ENCODE results near the gene MIA2. TPM values are rescaled to one million over a fixed set of nuclear protein-coding genes. Genes with fewer than 3 reads are reported as not detected.
A peak's percentile ranks its signal among the peaks of the same experiment; 100 is the strongest.
"Not testable (repeated sequence)": the region's sequence is repeated elsewhere in the genome, so short reads cannot be mapped to it uniquely, and the experiment has no call there.

Gene MIA2
- total and polyA plus RNA-seq, 7 donors: 10.6 to 29.1 (median 18.3) TPM

DNA sequence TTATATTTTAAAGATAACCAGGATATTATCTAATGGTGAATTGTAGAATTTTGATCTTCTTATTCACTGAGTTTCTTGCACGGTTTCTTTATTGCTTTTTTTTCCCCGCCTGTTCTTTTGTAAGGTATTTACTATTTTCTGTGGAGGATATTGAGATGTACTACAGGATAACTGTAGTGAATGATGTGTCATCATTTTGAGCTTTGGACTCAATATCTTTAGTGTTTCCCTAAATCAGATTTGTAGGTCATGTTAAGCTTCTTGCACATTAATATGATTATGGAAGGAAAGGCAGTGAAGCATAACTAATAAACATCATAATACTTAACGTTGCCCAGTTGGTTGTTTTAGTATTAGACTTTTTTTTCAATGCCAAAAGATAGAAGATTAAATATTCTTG is 117.2 kb downstream of the MIA2 start:
- peaks cover 4 to 46% of the 10 kb centered on the region in 2 donors for H3K36me3 ChIP-seq (ENCODE audit: insufficient read depth in 1 of 2, low read depth in 1 of 2)
- ATAC-seq: no peak
- 77 to 92% (median 83%) methylated on average over 3 of the region's 3 CpGs for WGBS, 3 donors

DNA sequence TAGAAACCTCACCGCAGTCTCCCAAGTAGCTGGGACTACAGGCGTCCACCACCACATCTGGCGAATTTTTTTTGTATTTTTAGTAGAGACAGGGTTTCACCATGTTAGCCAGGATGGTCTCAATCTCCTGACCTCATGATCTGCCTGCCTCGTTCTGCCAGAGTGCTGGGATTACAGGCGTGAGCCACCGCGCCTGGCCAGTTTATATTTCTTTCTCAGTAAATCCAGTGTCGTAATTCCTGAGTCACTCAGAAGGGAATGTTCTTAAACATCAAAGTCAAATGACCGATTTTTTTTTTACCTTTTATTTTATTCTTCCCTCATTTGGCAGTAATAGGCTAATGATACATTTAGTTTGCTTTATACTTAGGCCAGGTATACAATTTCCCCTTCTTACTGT is 118.0 kb downstream of the MIA2 start:
- ATAC-seq (no peak), DNase-seq (no peak)
- WGBS, 3 donors: 76 to 93% (median 89%) methylated on average over 9 of the region's 9 CpGs
- no peak overlapping the region for H3K4me3 ChIP-seq
- peaks cover 4 to 38% of the 10 kb centered on the region in 2 donors for H3K36me3 ChIP-seq (ENCODE audit: insufficient read depth in 1 of 2, low read depth in 1 of 2)
- H3K9me3 ChIP-seq: peaks cover 6% of the 10 kb centered on the region
- TF ChIP-seq, protein P1, sequence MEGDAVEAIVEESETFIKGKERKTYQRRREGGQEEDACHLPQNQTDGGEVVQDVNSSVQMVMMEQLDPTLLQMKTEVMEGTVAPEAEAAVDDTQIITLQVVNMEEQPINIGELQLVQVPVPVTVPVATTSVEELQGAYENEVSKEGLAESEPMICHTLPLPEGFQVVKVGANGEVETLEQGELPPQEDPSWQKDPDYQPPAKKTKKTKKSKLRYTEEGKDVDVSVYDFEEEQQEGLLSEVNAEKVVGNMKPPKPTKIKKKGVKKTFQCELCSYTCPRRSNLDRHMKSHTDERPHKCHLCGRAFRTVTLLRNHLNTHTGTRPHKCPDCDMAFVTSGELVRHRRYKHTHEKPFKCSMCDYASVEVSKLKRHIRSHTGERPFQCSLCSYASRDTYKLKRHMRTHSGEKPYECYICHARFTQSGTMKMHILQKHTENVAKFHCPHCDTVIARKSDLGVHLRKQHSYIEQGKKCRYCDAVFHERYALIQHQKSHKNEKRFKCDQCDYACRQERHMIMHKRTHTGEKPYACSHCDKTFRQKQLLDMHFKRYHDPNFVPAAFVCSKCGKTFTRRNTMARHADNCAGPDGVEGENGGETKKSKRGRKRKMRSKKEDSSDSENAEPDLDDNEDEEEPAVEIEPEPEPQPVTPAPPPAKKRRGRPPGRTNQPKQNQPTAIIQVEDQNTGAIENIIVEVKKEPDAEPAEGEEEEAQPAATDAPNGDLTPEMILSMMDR (IDR thresholded peaks at IDR 0.05): no peak
- no peaks in the 10 kb centered on the region for H3K27me3 ChIP-seq (ENCODE audit: insufficient read depth in 3 of 3, low read length in 2 of 3)
- no peaks in the 10 kb centered on the region for H3K4me1 ChIP-seq
- no peak overlapping the region for H3K27ac ChIP-seq
- intact Hi-C loops (cut with DNase I): no loop called here

More for the DNA sequence above, 117.2 kb downstream of the MIA2 start:
- H3K9me3 ChIP-seq: peaks cover 6% of the 10 kb centered on the region
- no peak overlapping the region for H3K27ac ChIP-seq
- intact Hi-C loops (cut with DNase I): no loop called here
- no peak for DNase-seq
- TF ChIP-seq, protein P1 (IDR thresholded peaks at IDR 0.05): no peak
- no peak overlapping the region for H3K4me3 ChIP-seq
- no peaks in the 10 kb centered on the region for H3K27me3 ChIP-seq (ENCODE audit: insufficient read depth in 3 of 3, low read length in 2 of 3)
- H3K4me1 ChIP-seq: no peaks in the 10 kb centered on the region

DNA sequence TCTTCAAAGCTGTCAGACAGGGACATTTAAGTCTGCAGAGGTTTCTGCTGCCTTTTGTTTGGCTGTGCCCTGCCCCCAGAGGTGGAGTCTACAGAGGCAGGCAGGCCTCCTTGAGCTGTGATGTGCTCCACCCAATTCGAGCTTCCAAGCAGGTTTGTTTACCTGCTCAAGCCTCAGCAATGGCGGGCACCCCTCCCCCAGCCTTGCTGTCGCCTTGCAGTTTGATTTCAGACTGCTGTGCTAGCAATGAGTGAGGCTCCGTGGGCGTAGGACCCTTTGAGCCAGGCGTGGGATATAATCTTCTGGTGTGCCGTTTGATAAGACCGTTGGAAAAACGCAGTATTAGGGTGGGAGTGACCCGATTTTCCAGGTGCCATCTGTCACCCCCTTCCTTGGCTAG is 125.4 kb downstream of the MIA2 start:
- H3K27ac ChIP-seq; H3K4me1 ChIP-seq; H3K4me3 ChIP-seq; intact Hi-C loops (cut with DNase I); DNase-seq; ATAC-seq; H3K36me3 ChIP-seq (ENCODE audit: insufficient read depth in 1 of 2, low read depth in 1 of 2); H3K27me3 ChIP-seq (ENCODE audit: insufficient read depth in 3 of 3, low read length in 2 of 3): not testable (repeated sequence)
- peaks cover 12% of the 10 kb centered on the region for H3K9me3 ChIP-seq
- 91 to 96% (median 95%) methylated on average over 10 of the region's 10 CpGs for WGBS, 3 donors

DNA sequence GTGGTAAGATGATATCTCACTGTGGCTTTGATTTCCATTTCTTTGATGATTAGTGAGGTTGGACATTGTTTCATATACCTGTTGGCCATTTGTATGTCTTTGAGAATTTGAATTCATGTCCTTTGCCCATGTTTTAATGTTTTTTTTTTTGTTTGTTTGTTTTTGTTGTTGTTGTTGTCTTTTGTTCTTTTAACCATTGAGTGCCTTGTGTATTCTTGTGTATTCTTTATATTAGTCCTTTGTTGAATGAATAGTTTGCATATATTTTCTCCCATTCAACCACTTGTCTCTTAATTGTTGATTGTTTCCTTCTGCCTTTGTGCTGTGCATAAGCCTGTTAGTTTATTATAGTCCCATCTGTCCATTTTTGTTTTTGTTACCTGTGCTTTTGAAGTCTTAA is 126.6 kb downstream of the MIA2 start:
- DNase-seq (no peak), ATAC-seq (no peak)
- intact Hi-C loops (cut with DNase I): loop anchor here (10.0 kb wide), 3 partner anchors 126 to 256 kb away; partner anchors contain the start of genes MIA2 (in 1 of the 2) and SEC23A (in 1 of the 2)
- H3K27ac ChIP-seq: no peak overlapping the region
- H3K36me3 ChIP-seq (ENCODE audit: insufficient read depth in 1 of 2, low read depth in 1 of 2): no peaks in the 10 kb centered on the region
- H3K4me1 ChIP-seq: no peaks in the 10 kb centered on the region
- H3K27me3 ChIP-seq (ENCODE audit: insufficient read depth in 3 of 3, low read length in 2 of 3): no peaks in the 10 kb centered on the region
- no peak overlapping the region for H3K4me3 ChIP-seq
- peaks cover 24% of the 10 kb centered on the region for H3K9me3 ChIP-seq
- TF ChIP-seq, protein P1 (IDR thresholded peaks at IDR 0.05): no peak

DNA sequence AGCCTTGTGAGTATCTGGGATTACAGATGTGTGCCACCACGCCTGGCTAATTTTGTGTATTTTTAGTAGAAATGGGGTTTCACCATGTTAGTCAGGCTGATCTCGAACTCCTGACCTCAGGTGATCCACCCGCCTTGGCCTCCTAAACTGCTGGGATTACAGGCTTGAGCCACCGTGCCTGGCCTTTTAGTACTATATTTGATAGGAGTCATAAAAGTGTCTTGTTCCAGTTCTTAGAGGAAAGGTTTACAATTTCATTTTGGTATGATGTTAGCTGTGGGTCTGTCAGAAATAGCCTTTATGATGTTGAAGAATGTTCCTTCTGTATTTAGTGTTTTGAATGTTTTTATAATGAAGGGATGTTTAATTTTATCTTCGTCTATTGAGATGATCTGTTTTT is 127.8 kb downstream of the MIA2 start:
- peak in 3 of 4 donors; percentile 52 to 94 (median 69) for ATAC-seq
- peaks cover 27% of the 10 kb centered on the region for H3K9me3 ChIP-seq
- H3K4me1 ChIP-seq; H3K36me3 ChIP-seq (ENCODE audit: insufficient read depth in 1 of 2, low read depth in 1 of 2); H3K4me3 ChIP-seq; H3K27me3 ChIP-seq (ENCODE audit: insufficient read depth in 3 of 3, low read length in 2 of 3): not testable (repeated sequence)
- intact Hi-C loops (cut with DNase I): loop anchor here (10.0 kb wide), 3 partner anchors 127 to 257 kb away; partner anchors contain the start of genes MIA2 (in 1 of the 2) and SEC23A (in 1 of the 2)
- DNase-seq: peak in 1 of 2 donors; percentile 61
- 45 to 59% (median 46%) methylated on average over 5 of the region's 5 CpGs for WGBS, 3 donors
- peak overlapping the region; percentile 27 for H3K27ac ChIP-seq

DNA sequence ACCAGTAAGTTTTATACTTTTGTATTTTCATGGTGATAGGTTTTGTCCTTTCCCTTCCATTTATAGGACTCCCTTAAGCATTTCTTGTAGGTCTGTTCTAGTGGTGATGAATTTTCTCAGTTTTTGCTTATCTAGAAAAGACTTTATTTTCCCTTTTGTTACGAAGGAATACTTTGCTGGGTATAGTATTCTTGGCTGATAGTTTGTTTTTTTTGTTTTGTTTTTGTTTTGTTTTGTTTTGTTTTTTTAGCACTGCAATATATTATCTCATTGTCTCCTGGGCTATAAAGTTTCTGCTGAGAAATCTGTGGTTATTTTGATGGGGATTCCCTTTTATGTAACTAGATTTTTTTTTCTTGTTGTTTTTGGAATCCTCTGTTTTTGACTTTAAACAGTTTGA is 130.8 kb downstream of the MIA2 start:
- Histone ChIP-seq H3K4me3 (no peak overlapping the region), H3K27me3 (ENCODE audit: insufficient read depth in 3 of 3, low read length in 2 of 3) (no peaks in the 10 kb centered on the region), H3K9me3 (peaks cover 27% of the 10 kb centered on the region), H3K27ac (no peak overlapping the region), H3K4me1 (peaks cover 12% of the 10 kb centered on the region), H3K36me3 (ENCODE audit: insufficient read depth in 1 of 2, low read depth in 1 of 2) (no peaks in the 10 kb centered on the region)
- ATAC-seq: no peak
- 95 to 100% (median 97%) methylated on average over 1 of the region's 1 CpG for WGBS, 3 donors
- TF ChIP-seq, protein P1 (IDR thresholded peaks at IDR 0.05): no peak
- no peak for DNase-seq
- intact Hi-C loops (cut with DNase I): loop anchor here (10.0 kb wide), 3 partner anchors 130 to 260 kb away; partner anchors contain the start of genes MIA2 (in 1 of the 2) and SEC23A (in 1 of the 2)
